Forelimb muscle (tissue), 1 donor: ENCODE results near the gene ST6GAL1. TPM values are rescaled to one million over a fixed set of nuclear protein-coding genes. Genes with fewer than 3 reads are reported as not detected.

ENCODE experiments used
- DNase-seq: peaks from one replicate; pipeline ENCODE4 v3.0.0-alpha.2; 2013; ENCODE audit warnings: low read depth
- polyA plus RNA-seq: library from polyadenylated mRNA; unstranded; fragments of 120-200 nt; gene quantifications from one replicate; pipeline ENCODE4 v1.2.1, GENCODE V29; 2013; ENCODE audit not compliant: insufficient read length

The ST6GAL1 gene
- polyA plus RNA-seq, 1 donor, result 11.9 TPM

- no peak for DNase-seq
Observed at GRCh38 chr3:186915806-186916796, 14.2 kb upstream of the ST6GAL1 start.

- no peak for DNase-seq
Observed at GRCh38 chr3:186917512-186918312, 12.6 kb upstream of the ST6GAL1 start.

GRCh38 chr3:186920301-186920700, 10.0 kb upstream of the ST6GAL1 start:
- DNase-seq, result no peak

GRCh38 chr3:186920796-186921195, 9.5 kb upstream of the ST6GAL1 start:
- DNase-seq, result no peak

- no peak for DNase-seq
Observed at GRCh38 chr3:186921578-186921977, 8.7 kb upstream of the ST6GAL1 start.

GRCh38 chr3:186922224-186922623, 8.1 kb upstream of the ST6GAL1 start:
- DNase-seq, result no peak

- no peak for DNase-seq
Observed at GRCh38 chr3:186922790-186923189, 7.5 kb upstream of the ST6GAL1 start.

- no peak for DNase-seq
Observed at GRCh38 chr3:186923241-186923640, 7.1 kb upstream of the ST6GAL1 start.

GRCh38 chr3:186925826-186926225, 4.5 kb upstream of the ST6GAL1 start:
- DNase-seq, result no peak

- DNase-seq, result no peak
Observed at GRCh38 chr3:186929186-186929585, 1.1 kb upstream of the ST6GAL1 start.

GRCh38 chr3:186929685-186930084, 641 bp upstream of the ST6GAL1 start:
- no peak for DNase-seq

- DNase-seq, result no peak
Observed at GRCh38 chr3:186930641-186931531, 560 bp downstream of the ST6GAL1 start.

- DNase-seq, result no peak
Observed at GRCh38 chr3:186931532-186932280, 1.4 kb downstream of the ST6GAL1 start.

GRCh38 chr3:186932281-186933181, 2.2 kb downstream of the ST6GAL1 start:
- DNase-seq, result no peak

GRCh38 chr3:186933816-186934215, 3.5 kb downstream of the ST6GAL1 start:
- no peak for DNase-seq

- DNase-seq, result no peak
Observed at GRCh38 chr3:186935133-186935532, 4.8 kb downstream of the ST6GAL1 start.

- DNase-seq, result no peak
Observed at GRCh38 chr3:186937017-186937875, 6.9 kb downstream of the ST6GAL1 start.

GRCh38 chr3:186938716-186939115, 8.4 kb downstream of the ST6GAL1 start:
- no peak for DNase-seq

- DNase-seq, result no peak
Observed at GRCh38 chr3:186939536-186939935, 9.2 kb downstream of the ST6GAL1 start.
